HK-2 (cell line): Measurements from ENCODE around the gene CCNT1.
"Not testable (repeated sequence)": the region's sequence is repeated elsewhere in the genome, so short reads cannot be mapped to it uniquely, and the experiment has no call there.

ENCODE experiments used
- DNase-seq: peaks from one replicate; pipeline ENCODE4 v3.0.0-alpha.2; 2018; ENCODE audit not compliant: unreplicated experiment

The CCNT1 gene

DNA sequence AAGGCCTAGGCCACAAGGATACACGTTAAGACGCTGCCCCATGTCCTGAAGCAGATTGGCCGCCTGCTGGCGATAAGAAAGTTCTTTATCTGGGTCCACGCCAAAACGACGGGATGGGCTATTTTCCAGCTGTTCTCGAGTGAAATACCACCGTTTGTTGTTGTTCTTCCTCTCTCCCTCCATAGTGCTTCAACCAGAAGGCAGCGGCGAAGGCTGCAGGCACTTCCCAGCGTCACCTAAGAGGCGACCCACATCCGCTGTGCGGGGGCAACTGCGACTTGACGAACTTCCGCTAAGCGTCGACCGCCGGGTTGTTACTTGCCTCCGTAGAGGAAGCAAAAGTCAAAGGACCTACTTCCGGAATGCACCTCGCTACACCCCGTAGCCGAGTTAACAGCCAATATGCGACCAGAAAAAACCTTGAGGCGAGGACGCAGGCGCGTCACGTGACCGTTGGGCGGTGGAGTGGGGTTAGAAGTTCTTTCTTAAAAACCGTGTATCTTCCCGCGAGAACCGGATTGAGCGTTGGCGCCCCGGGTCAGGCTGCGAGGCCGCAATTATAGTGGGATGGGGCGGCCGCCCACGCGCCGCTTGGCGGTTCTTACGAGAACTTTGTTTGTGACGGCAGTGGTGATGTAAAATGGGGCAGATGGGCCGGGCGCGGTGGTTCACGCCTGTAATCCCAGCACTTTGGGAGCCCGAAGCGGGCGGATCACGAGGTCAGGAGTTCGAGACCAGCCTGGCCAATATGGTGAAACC lies at the start of gene CCNT1:
Gene CCNT1, minus strand, starts transcription at position 215 of the 759 bp plus-strand sequence. Its CDS starts 32 bp downstream, at position 183.
- DNase-seq = peak; percentile 99

DNA sequence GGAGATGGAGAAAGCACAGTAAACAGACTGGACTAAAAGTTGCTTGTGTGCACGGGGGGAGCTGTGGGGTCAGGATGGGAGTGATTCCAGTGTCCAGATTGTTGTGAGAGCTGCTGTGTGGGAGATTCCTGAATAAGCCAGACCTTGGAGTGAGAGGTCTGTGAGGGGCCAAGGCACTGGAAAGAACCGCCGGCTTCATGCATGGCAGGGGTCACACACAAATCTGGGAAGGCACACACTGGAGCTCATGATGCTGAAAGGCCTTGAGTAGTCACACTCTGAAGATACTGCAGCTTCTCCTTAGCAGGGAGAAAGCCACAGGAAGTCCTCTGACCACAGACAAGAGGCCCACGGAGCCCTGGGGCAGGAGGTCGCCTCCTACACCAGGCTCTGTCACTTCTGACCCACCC lies 49.3 kb upstream of the CCNT1 start:
- DNase-seq = peak; percentile 20

DNA sequence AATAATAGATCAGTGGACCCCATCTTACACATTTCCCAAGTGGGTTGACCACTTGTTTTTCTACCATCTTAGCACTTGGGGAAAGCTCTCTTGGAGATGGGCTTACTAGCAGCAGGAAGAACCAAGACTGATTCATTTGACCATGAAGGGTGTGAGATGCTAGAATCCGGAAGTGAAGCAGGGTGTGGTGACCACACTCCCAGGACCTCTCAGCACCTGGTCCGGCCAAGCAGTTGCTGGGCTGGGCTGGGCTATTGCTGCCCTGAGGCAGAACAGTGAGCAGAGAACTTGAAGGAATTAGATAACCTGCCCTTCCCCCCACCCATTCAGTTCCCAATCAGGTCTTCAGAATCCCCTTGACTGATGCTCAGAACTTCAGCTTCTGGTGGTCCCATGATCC lies 48.0 kb upstream of the CCNT1 start:
- DNase-seq = no peak

DNA sequence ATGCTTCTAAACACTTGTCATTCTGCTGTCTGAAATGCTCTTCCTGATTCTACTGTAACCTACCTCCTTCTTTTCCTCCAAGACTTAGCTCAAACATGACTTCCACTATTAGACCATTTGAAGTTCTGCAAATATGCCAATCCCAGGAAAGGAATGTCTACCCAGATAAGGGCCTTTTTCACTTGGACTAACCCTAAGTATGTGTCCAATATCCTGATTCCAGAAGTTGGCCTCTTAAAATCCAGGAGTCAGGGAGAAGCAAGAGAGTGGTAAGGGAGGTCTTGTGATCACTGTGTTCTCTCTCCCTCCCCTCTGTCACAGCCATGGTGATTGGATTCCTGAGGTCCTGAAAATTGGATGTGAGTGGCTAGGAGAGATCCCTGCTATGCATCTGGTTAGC lies 42.2 kb upstream of the CCNT1 start:
- no peak for DNase-seq

DNA sequence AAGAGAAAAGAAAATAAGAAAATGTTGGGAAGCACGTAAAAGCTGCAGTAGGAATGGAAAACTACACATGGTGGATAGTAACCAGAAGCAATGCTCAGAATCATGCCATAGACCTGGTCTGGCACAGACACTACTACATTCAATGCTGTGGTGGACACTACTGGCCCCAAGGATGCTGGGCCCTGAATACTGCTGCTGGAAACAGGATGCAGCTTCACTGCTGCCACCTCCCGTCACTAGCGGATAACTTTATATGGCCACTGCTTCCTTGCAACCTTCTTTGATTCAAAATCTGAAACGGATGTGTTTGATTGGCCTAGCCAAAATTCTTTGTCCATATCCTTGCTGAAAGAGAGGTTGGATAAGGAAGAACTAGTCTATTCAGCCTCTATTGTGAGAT lies 41.7 kb upstream of the CCNT1 start:
- no peak for DNase-seq

DNA sequence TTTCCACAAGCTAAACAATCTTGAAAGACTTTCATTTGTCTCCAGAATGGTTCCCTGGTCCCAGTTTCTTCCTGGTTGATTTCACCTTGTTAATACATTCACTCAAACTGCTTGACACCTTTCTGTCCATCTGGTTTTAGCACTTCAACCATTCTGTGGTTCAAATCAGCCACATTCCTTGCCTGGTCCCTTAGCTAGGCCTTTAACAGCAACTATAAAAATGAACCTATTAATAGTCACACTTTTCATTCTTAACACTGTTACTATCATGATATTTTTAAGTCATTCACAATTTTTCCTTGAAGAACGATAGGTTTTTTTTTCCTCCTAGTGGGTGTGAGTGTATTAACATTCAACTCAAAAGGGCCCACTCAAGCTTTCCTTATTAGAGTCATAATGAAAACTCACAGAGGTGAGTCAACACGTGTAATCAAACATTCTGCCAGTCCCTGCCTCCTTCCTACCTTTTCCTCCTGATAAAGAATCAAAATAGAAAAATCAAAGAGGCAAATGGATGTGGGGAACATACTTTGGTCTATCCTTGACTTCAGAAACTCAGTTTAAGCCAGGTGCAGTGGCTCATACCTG lies 34.4 kb upstream of the CCNT1 start:
- DNase-seq = no peak

DNA sequence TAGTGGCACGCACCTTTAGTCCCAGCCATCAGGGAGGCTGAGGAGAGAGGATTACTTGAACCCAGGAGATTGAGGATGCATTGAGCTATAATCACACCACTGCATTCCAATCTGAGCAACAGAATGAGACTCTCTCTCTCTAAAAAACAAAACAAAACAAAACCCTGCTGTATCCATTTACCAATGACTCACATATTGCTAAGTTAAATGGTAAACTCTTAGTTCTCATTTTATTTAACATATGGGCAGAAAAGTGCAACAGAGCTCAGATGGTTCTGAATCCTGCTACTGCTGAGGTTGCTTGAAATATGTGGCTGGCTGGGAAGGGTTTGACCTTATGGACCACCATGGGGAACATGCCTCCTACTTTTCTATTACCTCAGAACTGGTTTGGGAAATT lies 33.7 kb upstream of the CCNT1 start:
- DNase-seq = no peak

DNA sequence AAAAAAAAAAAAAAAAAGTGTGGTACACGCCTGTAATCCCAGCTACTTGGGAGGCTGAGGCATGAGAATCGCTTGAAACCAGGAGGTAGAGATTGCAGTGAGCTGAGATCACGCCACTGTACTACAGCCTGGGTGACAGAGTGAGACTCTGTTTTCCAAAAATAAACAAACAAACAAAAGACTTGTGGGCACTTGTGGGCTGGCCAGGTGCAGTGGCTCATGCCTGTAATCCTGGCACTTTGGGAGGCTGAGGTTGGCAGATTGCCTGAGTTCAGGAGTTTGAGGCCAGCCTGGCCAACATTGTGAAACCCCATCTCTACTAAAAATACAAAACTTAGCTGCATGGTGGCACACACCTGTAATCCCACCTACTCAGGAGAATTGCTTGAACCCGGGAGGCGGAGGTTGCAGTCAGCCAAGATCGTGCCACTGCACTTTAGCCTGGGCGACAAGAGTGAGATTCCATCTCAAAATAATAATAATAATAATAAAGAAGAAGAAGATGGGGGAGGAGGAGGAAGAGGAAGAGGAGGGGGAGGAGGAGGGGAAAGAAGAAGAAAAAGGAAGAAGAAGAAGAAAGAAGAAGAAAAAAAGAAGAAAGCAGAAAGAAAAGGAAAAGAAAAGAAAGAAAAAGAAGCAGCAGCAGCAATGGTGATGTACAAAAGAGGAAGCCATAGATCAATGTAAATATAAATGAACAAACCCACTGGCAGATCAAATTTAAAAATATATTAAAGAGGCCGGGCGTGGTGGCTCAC lies 27.9 kb upstream of the CCNT1 start:
- DNase-seq = no peak

DNA sequence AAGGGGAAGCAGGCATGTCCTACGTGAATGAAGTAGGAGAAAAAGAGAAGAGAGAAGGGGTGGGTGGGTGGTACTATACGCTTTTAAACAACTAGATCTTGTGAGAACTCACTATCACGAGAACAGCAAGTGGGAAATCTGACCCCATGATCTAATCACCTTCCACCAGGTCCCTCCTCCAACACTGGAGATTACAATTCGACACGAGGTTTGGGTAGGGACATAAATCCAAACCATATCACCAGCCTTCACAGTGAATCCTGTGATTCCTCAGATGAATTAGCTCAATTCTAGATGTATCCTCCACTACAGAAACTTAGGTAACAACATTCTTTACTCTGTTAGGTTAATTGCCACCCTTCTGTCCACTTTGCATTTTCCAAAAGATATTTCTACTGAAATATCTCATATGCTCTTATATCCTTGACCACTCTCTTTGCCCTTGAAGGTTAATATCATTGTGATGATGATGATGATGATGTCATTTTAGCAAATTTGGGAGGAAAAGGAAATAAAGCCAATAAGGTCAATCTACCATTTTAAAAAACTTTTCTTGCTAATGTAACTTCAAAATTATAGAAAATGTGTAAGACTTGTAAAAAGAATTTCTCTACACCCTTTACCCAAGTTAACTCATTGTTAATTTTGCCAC lies 23.2 kb upstream of the CCNT1 start:
- no peak for DNase-seq

DNA sequence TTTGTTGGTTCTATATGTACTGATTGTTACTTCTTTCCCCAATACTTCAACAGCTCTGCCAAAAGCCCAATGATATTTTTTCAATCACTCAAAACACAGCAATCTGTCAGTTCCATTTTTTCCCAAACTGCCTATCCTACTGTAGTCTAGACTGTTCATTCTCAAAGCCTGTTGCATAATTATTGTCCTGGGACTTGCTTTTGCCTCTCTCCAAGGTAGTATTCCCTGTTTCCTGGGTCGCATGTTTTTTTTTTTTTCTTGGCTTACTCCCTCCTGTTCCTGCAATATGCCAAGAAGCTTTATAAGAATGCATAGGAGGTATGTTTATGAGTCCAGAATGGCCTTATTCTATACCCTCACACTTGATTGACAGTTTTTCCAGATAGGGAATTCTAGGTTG lies 19.9 kb upstream of the CCNT1 start:
- no peak for DNase-seq

DNA sequence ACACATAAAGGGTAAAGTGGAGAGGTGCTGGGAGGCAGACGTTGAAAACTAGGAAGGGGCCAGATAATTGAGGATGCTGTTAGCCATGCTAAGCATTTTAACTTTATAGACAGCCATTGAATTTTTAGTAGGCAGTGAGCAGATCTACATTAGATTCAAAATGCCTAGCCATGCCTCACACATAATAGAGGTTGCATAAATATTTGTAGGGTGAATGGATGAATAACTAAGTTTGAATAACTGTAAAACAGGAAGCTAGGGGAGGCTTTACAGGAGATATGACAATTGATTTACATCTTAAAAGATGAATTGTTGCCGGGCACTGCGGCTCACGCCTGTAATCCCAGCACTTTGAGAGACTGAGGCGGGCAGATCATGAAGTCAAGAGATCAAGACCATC lies 12.3 kb upstream of the CCNT1 start:
- DNase-seq = no peak

DNA sequence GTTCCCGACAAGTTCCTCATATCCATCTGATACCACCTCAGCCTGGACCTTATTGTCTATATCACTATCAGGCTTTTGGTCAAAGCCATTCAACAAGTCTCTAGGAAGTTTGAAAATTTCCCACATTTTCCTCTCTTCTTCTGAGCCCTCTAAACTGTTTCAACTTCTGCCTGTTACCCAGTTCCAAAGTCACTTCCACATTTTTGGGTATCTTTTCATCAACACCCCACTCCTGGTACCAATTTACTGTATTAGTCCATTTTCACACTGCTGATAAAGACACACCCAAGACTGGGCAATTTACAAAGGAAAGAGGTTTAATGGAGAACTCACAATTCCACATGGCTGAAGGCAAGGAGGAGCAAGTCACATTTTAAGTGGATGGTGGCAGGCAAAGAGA lies 4.2 kb upstream of the CCNT1 start:
- not testable (repeated sequence) for DNase-seq

DNA sequence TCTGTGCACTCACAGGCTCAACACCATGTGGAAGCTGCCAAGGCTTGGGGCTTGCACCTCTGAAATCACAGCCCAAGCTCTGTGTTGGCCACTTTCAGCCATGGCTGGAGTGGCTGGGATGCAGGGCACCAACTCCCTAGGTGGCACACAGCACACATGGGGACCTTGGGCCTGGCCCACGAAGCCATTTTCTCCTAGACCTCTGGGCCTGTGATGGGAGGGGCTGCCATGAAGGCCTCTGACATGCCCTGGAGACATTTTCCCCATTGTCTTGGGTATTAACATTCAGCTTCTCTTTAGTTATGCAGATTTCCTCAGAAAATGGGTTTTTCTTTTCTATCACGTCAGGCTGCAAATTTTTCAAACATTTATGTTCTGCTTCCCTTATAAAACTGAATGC lies 3.7 kb upstream of the CCNT1 start:
- not testable (repeated sequence) for DNase-seq

DNA sequence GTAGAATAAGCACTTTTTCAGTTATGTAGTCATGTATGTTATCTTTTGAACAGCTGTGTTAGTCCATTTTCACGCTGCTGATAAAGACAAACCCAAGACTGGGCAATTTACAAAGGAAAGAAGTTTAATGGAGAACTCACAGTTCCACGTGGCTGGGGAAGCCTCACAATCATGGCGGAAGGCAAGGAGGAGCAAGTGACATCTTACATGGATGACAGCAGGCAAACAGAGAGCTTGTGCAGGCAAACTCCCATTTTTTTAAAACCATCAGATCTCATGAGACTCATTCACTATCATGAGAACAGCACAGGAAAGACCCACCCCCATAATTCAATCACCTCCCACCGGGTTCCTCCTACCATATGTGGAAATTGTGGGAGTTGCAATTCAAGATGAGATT lies 2.5 kb upstream of the CCNT1 start:
- DNase-seq = not testable (repeated sequence)

DNA sequence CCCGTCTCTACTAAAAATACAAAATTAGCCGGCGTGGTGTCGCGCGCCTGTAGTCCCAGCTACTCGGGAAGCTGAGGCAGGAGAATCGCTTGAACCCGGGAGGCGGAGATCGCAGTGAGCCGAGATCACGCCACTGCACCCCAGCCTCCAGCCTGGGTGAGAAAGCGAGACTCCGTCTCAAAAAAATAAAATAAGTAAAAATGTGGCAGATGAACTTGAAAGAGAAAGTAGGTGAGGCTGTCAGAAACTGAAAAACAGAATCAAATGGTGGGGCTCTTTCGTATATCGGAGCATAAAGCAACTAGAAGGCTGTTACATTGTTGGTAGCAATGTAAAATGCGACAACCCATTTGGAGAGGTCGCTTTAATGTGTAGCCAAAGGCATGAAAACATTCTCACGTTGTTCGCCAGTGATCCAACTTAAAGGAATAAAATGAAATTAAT lies 767 bp upstream of the CCNT1 start:
- peak; percentile 13 for DNase-seq

DNA sequence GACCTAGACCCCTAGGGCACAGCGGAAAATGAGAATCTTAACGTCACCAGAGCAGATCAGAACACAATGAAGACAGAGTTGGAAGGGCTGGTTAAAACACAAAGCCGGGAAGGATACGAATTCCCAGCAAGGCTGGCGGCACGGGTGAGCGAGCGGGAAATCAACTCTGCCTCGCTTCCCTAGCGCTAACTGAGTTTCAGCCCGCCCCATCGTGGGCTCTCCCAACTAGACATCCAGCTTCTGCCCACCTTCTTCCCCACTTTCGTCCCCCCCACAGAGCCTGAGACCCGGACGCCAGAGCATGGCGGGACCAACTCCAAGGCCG lies 377 bp downstream of the CCNT1 start:
- no peak for DNase-seq

DNA sequence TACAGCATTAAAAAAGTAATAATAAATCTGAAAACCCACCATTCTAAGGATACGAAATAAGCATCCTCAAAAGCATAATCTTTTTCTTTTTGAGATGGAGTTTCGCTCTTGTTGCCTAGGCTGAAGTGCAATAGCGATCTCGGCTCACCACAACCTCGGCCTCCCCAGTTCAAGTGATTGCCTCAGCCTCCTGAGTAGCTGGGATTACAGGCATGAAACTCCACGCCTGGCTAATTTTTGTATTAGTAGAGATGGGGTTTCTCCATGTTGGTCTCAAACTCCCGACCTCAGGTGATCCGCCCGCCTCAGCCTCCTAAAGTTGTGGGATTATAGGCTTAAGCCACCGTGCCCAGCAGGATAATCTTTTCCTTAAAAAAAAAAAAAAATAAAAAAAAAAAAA lies 4.3 kb downstream of the CCNT1 start:
- DNase-seq = no peak

DNA sequence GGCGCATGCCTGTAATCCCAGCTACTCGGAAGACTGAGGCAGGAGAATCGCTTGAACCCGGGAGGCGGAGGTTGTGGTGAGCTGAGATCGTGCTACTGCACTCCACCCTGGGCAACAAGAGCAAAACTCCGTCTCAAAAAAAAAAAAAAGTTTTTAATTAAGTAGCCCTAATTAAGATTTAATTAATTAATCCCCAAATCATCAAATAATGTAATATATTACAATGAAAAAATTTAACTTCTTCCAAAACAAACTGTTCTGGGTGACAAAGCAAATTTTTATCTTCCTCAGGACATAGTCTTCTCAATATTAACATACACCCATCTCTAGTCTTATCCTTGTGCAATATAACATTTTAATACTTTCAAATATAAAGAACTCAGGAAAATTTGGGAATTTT lies 17.7 kb downstream of the CCNT1 start:
- DNase-seq = not testable (repeated sequence)

DNA sequence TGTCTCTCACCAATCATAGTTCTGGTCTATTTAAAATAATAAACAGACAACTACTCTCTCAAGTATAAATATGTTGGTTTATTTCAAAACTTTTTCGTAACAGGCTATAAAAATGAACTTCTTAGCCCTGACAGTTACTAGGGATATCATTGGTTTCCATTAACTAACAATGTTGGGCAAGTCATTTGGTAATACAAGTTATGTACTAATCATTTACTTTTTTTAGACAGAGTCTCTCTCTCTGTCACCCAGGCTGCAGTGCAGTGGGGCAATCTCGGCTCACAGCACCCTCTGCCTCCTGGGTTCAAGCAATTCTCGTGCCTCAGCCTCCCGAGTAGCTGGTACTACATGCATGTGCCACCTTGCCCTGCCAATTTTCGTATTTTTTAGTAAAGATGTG lies 19.9 kb downstream of the CCNT1 start:
- no peak for DNase-seq

DNA sequence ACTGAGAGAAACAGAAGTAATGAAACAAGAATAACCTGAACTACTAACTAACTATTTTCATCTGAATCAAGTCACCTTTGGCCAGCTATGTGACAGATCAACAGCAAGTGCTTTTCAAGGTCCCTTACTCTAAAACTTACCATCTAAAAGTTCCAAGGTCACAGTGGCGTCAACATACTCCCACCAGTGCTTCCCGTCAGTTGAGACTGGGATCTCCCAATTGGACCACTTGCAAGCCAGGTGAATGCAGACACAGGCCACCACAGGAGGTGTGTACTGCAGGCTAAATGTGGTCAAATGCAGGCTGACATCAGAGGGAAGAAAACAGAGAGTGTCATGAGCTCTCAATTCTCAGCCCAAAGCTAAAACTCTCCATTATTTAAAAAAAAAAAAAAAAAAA lies 20.6 kb downstream of the CCNT1 start:
- DNase-seq = no peak

DNA sequence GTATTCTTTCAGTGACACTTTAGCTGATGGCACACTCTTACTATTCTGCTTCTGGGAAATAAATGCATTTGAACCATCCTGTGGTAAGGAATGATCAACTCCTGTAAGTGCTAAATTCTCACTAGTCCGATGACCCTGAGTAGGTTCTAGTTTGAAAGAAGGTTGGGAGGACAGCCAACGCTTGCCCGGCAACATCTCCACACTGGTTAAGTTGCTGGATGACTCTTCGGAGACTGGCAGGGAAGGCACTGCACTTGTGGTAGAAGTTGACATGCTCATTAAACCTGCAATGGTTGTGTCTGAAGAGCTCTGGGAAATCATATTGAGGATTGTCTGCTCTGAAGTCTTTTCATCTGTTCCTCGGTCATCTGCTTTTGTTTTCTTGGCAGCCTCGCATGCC lies 22.5 kb downstream of the CCNT1 start:
- DNase-seq = no peak

DNA sequence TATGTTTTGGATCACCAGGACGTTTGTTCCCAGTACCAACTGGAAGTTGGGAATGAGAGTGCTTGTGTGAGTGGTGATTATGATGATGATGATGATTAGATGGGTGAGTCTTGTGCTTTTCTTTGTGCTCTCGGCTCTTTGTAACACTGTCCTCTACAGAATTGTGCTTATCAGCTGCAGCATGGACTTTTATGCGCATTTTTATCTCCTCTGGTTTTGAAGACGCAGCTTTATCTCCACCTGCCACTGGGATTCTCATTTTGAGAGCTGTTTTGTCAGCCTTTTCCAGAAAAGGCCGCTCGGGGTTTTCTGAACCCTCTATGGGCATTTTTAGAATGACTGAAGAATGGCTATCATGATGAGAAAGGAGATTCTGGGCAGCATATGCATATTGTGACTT lies 22.9 kb downstream of the CCNT1 start:
- no peak for DNase-seq
